Fibroblast of villous mesenchyme (primary cell): Measurements from ENCODE around the gene C22orf31. TPM values are rescaled to one million over a fixed set of nuclear protein-coding genes. Genes with fewer than 3 reads are reported as not detected.

Source experiments
- DNase-seq: peaks from one replicate; pipeline ENCODE4 v3.0.0-alpha.2; 2010; ENCODE audit warnings: low read depth
- H3K4me3 ChIP-seq: 2 replicates; pipeline ENCODE4 v1.5.1; 2011; ENCODE audit warnings: low read depth, mild to moderate bottlenecking, low read length
- total RNA-seq: library from RNA; depleted of rRNA; stranded (reverse); fragments of >200 nt; gene quantifications from 2 replicates; pipeline ENCODE4 v1.2.3, GENCODE V29; 2012
- TF ChIP-seq, protein P1 (sequence below): IDR thresholded peaks from 2 replicates; pipeline ENCODE4 v1.5.1; 2012; ENCODE audit warnings: low read depth, mild to moderate bottlenecking, low read length; ENCODE audit not compliant: insufficient read depth

The C22orf31 gene
- total RNA-seq, 1 donor = not detected

DNA sequence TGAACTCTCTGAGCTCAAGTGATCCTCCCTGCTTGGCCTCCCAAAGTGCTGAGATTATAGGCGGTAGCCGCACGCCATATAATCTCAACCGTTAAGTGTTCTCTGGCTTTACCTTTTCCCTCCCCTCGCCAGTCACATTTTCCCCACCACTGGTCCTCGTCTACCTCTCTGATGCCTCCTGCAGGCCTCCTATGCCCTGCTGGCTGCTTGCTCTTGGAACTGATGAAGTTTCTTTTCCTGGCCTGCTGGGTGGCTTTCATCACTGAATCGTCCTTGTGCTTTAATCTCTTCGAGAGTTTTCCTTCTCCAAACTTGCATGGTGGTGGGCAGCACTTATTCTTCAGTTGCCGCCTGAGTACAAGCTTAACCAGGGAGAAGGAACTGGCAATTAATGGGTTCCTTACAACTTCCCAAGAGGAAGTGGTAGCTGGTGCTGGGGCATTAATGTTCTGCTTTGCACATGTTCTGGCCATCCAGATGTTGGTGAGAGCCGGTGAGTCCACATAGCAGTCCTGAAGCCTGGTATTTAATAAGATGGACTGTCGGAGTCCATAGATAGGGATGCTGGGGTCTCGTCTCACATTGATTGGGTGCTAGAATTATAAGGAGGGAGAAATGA lies 1.3 kb downstream of the C22orf31 start:
- no peak overlapping the region for H3K4me3 ChIP-seq
- TF ChIP-seq, protein P1, sequence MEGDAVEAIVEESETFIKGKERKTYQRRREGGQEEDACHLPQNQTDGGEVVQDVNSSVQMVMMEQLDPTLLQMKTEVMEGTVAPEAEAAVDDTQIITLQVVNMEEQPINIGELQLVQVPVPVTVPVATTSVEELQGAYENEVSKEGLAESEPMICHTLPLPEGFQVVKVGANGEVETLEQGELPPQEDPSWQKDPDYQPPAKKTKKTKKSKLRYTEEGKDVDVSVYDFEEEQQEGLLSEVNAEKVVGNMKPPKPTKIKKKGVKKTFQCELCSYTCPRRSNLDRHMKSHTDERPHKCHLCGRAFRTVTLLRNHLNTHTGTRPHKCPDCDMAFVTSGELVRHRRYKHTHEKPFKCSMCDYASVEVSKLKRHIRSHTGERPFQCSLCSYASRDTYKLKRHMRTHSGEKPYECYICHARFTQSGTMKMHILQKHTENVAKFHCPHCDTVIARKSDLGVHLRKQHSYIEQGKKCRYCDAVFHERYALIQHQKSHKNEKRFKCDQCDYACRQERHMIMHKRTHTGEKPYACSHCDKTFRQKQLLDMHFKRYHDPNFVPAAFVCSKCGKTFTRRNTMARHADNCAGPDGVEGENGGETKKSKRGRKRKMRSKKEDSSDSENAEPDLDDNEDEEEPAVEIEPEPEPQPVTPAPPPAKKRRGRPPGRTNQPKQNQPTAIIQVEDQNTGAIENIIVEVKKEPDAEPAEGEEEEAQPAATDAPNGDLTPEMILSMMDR = no peak
- DNase-seq = no peak

DNA sequence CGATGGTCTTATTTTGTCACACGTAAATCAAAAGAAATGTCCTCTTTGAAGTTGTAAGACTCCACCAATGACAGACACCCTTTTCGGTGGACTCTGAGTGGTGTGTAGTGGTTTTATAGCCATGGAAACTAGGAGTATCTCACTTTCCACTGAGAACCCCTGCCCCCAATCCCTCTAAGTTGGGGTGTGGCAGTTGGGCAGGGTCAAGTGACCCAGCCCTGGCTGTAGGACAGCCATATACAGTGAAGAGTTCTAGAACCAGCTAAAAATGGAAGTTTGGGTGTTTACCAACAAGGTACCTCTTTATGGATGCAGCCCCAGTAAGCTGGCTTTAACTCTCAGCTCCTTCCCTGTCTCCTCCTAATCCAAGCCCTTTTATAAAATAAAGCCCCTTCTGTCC lies 5.2 kb downstream of the C22orf31 start:
- TF ChIP-seq, protein P1 = no peak

DNA sequence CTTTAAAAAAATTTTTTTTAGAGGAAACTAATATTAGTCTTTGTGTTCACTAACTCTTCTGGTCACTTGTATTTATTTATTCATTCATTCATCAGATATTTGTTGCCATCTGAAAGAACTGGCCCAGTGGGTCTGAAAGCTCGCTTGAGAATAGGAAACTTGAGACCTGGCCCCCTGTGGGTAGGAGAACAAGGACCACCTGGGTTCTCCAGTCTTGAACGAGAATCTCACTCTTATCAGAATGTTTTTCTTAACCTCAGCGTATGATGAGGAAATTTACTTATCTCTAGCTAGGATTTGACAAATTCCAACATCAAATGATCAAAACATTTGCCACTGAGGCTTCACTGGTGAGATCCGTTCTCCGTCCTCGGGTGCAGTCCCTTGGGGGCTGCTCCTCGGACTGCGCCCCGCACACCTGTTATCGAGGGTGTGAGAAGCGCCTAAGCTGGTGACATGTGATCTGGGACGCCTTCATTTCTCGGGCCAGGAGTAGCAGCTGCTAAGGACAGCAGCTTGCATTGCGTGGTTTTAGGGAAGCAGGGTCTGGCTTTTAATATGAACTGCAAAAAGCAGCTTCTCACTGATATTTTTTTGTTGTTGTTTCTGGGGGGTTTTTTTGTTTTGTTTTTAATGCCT lies 6.3 kb downstream of the C22orf31 start:
- TF ChIP-seq, protein P1 = no peak
- DNase-seq = no peak
- H3K4me3 ChIP-seq = no peak overlapping the region

More for the DNA sequence above, 5.2 kb downstream of the C22orf31 start:
- no peak overlapping the region for H3K4me3 ChIP-seq
- no peak for DNase-seq

DNA sequence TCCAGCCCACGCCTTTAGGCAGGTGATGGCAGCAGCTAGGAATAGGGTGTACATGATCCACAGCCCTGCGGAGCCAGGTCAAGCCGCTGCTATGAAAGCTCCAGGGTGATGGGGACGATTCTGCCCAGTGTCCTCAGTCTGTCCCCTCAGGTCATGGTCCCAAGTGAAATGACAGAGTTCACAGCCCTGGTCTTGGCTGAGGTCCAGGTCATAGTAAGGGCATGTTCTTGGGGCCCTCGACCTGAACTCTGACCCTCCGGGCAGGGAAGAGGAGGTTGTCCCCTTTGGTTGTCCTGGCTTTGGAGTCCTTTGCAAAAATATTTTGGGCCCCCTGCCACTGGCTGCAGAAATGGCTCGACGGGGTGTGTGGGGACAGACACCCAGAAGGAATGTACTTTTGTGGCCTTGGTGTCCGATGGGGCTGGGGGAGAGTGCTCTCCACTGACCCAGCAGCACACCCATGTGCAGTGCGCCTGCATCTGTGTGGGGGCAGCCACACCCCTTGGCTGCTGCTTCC lies 7.3 kb downstream of the C22orf31 start:
- no peak overlapping the region for H3K4me3 ChIP-seq
- TF ChIP-seq, protein P1 = no peak
- DNase-seq = no peak

DNA sequence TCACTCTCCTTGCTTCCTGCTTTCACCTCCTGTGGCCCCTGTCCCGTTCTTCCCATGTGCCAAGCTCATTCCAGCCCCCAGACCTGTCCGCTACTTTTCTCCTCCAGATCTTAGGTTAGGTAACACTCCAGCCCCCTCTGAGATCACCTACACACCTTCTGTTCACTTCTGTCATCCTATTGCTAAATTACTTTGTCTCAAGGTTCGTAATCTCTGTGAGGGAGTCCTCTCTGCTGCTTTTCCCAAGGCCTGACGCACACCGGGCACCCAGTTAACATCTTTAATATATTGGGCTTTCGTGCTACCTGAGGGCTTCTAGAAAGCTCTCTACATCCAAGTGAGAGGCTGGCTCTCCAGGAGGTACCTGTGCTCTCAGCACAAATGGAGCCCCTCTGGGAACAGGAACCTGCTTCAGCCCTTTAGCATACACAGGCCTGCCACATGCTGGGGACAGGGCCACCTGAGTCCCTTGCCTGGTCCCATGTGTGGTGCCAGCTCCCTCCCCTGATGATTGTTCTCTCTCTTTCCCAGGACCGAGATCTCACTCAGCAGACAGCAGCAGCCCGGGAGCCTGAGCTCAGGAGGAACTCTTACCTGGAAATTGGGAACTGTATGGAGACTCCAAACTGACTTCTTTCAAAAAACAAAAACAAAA lies 8.5 kb downstream of the C22orf31 start:
- no peak overlapping the region for H3K4me3 ChIP-seq
- TF ChIP-seq, protein P1 = no peak
- DNase-seq = no peak

DNA sequence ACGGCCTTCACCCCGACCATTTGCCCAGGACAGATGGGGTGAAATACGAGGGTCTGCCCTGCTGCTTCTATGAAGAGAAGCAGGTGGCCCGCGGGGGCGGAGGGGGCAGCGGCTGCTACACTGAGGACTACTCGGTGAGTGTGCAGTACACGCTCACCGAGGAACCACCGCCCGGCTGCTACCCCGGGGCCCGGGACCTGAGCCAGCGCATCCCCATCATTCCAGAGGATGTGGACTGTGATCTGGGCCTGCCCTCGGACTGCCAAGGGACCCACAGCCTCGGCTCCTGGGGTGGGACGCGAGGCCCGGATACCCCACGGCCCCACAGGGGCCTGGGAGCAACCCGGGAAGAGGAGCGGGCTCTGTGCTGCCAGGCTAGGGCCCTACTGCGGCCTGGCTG lies 11.2 kb downstream of the C22orf31 start:
- no peak for DNase-seq
- TF ChIP-seq, protein P1 = no peak
- H3K4me3 ChIP-seq = no peak overlapping the region
